Sigmoid colon (tissue), 4 donors: Measurements from ENCODE around the gene TRPT1.

Experiments
- EP300 ChIP-seq, 4 donors: sonication (generic); formaldehyde crosslinking; IDR thresholded peaks; one replicate each; pipeline ENCODE4 v1.6.1; 2017; ENCODE audit warnings: antibody characterized with exemption in 4 of 4
- POLR2A ChIP-seq, 2 donors: fragments of 450-650 bp; IDR thresholded peaks; one replicate each; pipeline ENCODE4 v1.6.1; 2016; ENCODE audit warnings: antibody characterized with exemption in 2 of 2, mild to moderate bottlenecking in 2 of 2, moderate library complexity in 2 of 2
- POLR2AphosphoS5 ChIP-seq, 4 donors: sonication (generic); formaldehyde crosslinking; IDR thresholded peaks; one replicate each; pipeline ENCODE4 v1.6.1; 2017; ENCODE audit warnings: antibody characterized with exemption in 4 of 4
- TF ChIP-seq, protein P1 (sequence below), 4 experiments: fragments of 450-650 bp in 3 of 4; fragments of 200-600 bp in 1 of 4; IDR thresholded peaks; one replicate each; pipeline ENCODE4 v1.5.1; 2016 to 2019; ENCODE audit warnings: antibody characterized with exemption in 4 of 4, mild to moderate bottlenecking in 3 of 4, moderate library complexity in 2 of 4

DNA sequence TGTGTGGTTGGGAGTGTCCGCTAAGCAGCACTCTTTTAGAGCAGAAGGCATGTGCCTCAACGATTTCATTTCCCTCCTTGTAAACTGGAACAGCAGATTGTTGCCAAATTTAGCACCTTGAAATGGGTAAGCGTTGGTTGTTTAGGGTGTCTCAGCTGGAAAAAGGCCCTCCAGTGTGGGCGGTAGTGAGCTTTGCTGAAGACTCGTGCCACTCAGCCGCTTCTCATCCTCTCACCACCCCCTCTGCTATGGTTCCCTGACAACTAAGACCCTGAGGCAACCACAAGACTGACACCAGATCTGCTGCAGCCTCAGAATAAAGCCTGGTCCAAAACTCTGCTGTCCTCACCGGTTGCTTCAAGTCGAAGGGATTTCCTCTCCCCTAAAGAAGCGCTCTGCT is 29.4 kb downstream of the TRPT1 start:
- TF ChIP-seq, protein P1, sequence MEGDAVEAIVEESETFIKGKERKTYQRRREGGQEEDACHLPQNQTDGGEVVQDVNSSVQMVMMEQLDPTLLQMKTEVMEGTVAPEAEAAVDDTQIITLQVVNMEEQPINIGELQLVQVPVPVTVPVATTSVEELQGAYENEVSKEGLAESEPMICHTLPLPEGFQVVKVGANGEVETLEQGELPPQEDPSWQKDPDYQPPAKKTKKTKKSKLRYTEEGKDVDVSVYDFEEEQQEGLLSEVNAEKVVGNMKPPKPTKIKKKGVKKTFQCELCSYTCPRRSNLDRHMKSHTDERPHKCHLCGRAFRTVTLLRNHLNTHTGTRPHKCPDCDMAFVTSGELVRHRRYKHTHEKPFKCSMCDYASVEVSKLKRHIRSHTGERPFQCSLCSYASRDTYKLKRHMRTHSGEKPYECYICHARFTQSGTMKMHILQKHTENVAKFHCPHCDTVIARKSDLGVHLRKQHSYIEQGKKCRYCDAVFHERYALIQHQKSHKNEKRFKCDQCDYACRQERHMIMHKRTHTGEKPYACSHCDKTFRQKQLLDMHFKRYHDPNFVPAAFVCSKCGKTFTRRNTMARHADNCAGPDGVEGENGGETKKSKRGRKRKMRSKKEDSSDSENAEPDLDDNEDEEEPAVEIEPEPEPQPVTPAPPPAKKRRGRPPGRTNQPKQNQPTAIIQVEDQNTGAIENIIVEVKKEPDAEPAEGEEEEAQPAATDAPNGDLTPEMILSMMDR (IDR thresholded peaks at IDR 0.05), result no peak
- TF ChIP-seq POLR2A (IDR thresholded peaks at IDR 0.05), result no peak
- TF ChIP-seq POLR2AphosphoS5 (IDR thresholded peaks at IDR 0.05), result no peak
- no peak for TF ChIP-seq EP300 (IDR thresholded peaks at IDR 0.05)
